NK-92 (cell line): ENCODE results near the gene EVI2A.

Experiments
- DNase-seq: peaks from one replicate; lab custom pipeline; 2025; ENCODE audit not compliant: unreplicated experiment; lab: John Stamatoyannopoulos, UW

EVI2A gene

GRCh38 chr17:31279401-31279800 is 42.0 kb downstream of the EVI2A start:
- DNase-seq: no peak

GRCh38 chr17:31275116-31275515 is 46.3 kb downstream of the EVI2A start:
- no peak for DNase-seq

GRCh38 chr17:31274252-31274651 is 47.2 kb downstream of the EVI2A start:
- DNase-seq: no peak

GRCh38 chr17:31273516-31273915 is 47.9 kb downstream of the EVI2A start:
- DNase-seq: no peak

DNA sequence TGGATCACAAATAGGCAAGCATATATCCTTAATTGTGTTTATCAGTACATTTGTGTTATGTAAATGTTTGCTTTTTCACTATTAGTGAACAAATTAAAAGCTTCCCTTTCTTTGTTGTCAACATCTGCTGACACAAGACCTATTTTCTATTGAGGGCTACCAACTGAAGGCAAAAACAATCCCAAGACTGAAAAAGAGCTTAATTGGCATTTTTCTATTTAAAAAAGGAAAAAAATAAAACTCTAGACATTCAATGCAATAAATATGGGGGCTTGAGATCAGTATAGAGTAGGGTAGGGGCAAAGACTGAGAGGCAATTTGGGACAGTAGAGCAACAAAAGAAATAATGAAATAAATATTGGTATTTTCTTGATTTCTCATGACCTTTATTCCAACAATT is 48.6 kb downstream of the EVI2A start:
- no peak for DNase-seq

DNA sequence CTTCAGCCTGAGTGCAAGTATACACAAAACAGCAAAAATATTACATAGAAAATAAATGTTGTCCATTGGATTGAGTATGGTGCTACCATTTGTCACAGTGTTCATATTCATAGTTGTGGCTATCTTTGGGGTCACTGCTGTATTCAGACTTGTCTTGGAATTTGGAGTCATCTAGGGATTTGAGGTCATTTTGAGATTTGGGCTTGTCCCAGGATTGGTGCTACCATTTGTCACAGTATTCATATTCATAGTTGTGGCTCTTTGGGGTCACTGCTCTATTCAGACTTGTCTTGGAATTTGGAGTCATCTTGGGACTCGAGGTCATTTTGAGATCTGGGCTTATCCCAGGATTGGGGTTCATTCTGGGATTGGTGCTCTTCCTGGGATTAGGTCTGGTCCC is 49.2 kb downstream of the EVI2A start:
- DNase-seq: no peak

DNA sequence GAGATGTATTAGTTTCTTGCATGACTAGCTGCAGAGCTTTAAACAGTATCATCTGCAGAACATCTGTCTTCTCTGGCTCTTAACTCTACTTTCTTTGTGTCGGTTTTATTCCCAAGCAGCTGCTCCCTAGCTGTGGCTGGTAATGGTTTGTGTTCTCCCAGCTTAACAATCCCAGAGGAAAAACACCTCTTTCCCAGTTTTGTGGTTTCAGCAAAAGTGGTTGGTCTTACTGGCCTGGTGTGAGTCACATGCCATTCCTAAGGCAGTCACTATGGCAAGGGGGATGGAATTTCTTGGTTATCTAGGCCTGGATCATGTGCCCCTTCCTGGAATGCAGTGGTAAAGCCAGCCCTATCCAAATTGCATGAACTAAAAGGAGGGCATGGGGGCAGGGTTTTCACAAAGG is 51.8 kb downstream of the EVI2A start:
- DNase-seq: no peak

GRCh38 chr17:31269036-31269577 is 52.3 kb downstream of the EVI2A start:
- DNase-seq: no peak
